Mononuclear cell (primary cell): Measurements from ENCODE around the gene PDCD7. TPM values are rescaled to one million over a fixed set of nuclear protein-coding genes. Genes with fewer than 3 reads are reported as not detected.

ENCODE experiments used
- H3K27me3 ChIP-seq: 2 replicates; pipeline ENCODE4 v1.6.0; 2011; ENCODE audit warnings: low read length, control low read depth; ENCODE audit not compliant: insufficient read depth
- H3K4me1 ChIP-seq: 2 replicates; pipeline ENCODE4 v1.5.1; 2011; ENCODE audit warnings: mild to moderate bottlenecking, low read length, control low read depth; ENCODE audit not compliant: insufficient read depth
- H3K4me3 ChIP-seq: 2 replicates; pipeline ENCODE4 v1.5.1; 2011; ENCODE audit warnings: mild to moderate bottlenecking, low read length, moderate library complexity
- H3K9me3 ChIP-seq: 2 replicates; pipeline ENCODE4 v1.5.1; 2011; ENCODE audit warnings: low read depth, mild to moderate bottlenecking, control low read depth, low read length
- total RNA-seq: library from RNA; depleted of rRNA; stranded (reverse); fragments of >200 nt; gene quantifications from one replicate; pipeline ENCODE4 v1.2.3, GENCODE V29; 2012

PDCD7 gene
- total RNA-seq, 1 donor = 11.5 TPM

DNA sequence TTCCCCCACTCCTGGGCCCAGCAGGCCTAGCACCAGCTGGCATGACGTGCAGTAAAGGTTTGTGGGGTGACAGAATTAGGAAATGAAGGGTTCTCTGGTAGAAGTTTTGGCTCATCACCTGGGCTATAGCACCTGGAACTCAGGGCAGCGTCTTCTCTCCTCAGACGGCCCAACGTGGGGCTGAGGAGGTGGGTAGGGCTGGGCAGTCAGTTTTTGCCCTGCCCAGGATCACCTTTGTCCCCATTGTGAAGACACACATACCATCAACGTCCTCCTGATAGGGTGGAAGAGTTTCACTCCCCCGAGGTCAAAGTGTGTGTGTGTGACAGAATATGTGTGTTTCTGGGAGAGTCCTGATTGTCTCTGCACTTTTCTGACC, 45.0 kb downstream of the PDCD7 start:
- H3K9me3 ChIP-seq = no peaks in the 10 kb centered on the region
- no peaks in the 10 kb centered on the region for H3K4me1 ChIP-seq
- H3K4me3 ChIP-seq = no peak overlapping the region
- peaks cover under 1% of the 10 kb centered on the region for H3K27me3 ChIP-seq

DNA sequence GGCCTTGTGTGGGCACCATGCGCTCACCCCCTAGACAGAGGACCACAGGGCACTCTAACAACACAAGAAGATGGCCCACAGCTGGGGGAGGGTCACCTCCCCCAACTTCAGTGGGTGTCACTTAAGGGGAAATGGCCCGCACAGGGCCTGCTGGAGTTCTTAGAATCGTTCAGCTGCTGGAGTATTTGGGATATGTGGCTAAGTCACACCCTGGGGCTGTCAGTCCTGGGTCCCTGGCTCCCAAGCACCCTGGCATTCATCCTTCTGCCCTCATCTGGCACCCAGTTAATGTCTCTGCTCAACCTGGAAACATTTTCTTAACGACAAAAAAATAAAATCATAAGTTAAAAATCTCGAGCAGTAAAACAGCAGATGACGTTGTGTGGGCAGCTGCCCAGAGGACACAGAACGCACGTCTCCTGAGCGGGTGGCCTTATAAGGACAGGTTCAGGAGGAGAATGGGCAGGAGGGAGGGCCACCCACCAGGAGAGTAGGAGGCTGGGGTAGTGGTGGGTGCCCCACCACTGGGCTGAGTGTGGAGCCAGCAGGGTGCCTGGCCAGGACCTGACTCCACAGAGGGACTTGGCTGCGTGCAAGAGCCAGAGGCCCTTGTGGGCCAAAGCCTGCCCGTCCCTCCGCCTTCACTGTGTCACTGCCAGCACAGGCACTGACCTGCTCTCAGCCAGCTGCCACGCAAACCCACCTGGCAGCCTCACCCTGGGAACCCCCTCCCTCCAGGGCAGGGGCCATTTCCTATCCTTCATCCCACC, 45.5 kb downstream of the PDCD7 start:
- H3K4me1 ChIP-seq = no peaks in the 10 kb centered on the region
- peaks cover 6% of the 10 kb centered on the region for H3K27me3 ChIP-seq
- H3K9me3 ChIP-seq = no peaks in the 10 kb centered on the region
- H3K4me3 ChIP-seq = no peak overlapping the region

DNA sequence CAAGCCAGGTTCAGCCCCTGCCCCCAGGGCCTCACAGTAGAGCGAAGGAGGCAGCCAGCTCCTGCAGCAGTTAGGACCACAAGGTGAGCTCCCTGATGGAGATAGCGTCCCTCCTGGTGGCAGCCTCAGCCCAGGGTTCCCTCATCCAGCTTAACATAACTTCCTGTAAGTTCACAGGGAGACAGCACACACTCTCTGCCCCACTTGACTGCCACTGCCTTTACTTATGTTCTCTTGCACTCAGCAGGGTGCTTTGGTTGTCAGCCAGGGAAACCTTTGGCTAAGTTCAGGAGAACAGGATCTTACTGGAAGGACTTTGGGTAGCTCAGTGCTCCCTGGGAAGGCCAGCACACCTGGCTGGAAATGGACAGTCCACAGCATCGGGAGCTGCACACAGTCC, 46.2 kb downstream of the PDCD7 start:
- H3K4me1 ChIP-seq = no peaks in the 10 kb centered on the region
- no peaks in the 10 kb centered on the region for H3K9me3 ChIP-seq
- peaks cover 7% of the 10 kb centered on the region for H3K27me3 ChIP-seq
- H3K4me3 ChIP-seq = no peak overlapping the region

DNA sequence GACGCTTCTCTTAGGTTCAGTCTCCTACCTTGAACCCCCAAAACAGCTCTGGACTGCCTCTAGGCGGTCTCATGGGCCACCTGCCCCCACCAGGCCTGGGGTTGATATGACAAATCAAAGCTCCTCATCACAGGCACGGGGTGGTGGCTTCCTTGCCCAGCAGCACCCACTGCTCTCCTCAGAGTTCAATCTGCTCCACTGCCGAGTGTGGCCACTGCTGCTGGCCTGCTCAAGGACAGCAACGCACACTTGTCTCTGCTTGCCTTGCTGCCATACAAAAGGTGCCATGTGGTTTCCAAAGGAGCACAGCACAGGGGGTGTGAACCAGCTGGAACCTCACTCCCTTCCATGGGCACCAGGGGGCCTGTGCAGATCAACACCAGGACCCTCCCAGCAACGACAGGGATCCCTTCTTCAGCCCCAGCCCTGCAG, 46.9 kb downstream of the PDCD7 start:
- H3K9me3 ChIP-seq = no peaks in the 10 kb centered on the region
- no peak overlapping the region for H3K4me3 ChIP-seq
- H3K27me3 ChIP-seq = peaks cover 7% of the 10 kb centered on the region
- no peaks in the 10 kb centered on the region for H3K4me1 ChIP-seq

DNA sequence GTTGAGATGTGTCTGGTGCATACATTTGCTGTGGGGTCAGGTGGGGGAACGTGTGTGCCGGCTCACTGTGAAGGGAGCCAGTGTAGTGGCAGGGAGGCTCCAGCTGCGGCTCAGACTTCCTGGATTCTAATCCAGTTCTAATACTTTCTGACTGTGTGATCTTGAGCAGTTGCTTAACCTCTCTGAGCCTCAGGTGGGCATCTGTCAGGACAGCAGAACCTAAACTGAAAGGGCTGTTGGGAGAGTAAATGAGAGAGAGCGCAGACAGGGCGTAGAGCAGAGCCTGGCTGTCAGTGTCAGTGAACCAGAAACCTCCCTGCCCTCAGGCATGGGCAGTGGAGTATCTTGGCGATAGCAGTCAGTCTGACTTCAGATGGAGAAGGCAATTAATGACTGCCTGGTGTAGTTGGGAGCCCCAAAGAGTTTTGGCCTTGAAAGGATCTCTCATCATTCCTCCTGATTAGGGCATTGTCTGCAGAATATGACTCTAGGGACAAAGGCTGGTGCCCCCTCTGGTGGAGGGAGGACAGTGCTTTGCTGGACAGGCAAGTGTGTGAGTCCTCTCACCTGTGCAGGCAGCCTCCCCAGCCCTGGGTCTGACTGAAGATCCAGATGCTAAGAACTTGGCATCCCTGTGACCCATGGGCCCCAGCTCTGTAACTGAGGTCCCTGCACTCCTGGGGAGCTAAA, 47.5 kb downstream of the PDCD7 start:
- Histone ChIP-seq H3K4me3 (no peak overlapping the region), H3K4me1 (no peaks in the 10 kb centered on the region), H3K27me3 (peaks cover 7% of the 10 kb centered on the region), H3K9me3 (no peaks in the 10 kb centered on the region)

- H3K4me1 ChIP-seq = no peaks in the 10 kb centered on the region
- no peak overlapping the region for H3K4me3 ChIP-seq
- H3K9me3 ChIP-seq = no peaks in the 10 kb centered on the region
- H3K27me3 ChIP-seq = peaks cover 7% of the 10 kb centered on the region
Observed at GRCh38 chr15:65085207-65085753, 48.3 kb downstream of the PDCD7 start.

- Histone ChIP-seq H3K9me3 (no peaks in the 10 kb centered on the region), H3K4me1 (no peaks in the 10 kb centered on the region), H3K27me3 (peaks cover 7% of the 10 kb centered on the region), H3K4me3 (no peak overlapping the region)
Observed at GRCh38 chr15:65084500-65085206, 49.0 kb downstream of the PDCD7 start.

DNA sequence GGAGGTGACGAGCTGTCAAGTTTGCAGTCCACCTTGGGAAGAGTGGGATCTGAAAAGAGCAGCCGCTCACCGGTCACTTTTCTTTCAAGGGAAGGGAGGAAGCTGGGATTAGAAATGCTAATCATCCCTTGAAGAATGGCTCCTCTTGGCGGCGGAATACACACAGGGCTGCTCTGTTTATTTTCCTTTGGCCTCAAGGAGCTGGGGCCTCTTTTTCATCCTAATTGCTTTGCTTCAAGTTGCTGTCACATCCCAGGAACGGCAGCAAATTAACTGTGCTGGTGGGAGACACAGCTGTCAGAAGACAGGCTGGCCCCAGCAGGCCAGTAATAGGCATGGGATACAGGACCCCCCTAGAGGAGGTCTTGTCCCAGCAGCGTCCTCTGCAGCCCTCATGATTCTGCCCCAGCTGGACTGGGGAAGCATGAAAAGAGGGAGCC, 50.3 kb downstream of the PDCD7 start:
- Histone ChIP-seq H3K4me1 (no peaks in the 10 kb centered on the region), H3K27me3 (peaks cover 12% of the 10 kb centered on the region), H3K4me3 (no peak overlapping the region), H3K9me3 (no peaks in the 10 kb centered on the region)

DNA sequence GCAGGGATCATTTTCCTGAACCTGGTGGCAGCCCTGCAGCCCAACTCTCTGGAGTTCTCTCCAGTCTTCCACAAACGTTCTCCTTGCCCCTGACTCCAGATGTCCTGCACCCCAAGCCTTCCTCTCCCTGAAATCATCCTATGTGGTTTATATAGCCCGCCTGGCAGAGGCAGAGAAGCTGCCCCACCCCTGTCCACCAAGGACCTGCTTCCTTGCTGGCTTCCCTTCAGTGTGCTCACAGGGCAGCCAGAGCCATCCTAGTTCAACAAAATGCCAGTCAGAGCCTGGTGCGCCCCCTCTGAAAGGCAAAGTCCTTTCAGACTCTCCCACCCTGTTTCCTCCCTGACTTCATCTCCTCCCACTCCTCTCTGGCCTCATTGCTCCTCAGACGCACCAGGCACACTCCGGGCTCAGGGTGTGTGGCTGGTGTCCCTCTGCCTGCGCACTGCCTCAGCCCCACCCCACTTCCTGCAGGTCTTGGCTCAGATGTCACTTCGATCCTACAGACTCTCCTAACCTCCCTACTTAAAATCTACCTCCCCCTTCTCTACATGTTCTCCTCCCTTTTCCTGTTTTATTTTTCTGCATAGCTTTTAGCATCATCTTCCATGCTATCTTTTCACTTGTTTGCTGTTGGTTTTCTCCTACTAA, 51.2 kb downstream of the PDCD7 start:
- Histone ChIP-seq H3K4me3 (no peak overlapping the region), H3K9me3 (no peaks in the 10 kb centered on the region), H3K27me3 (peaks cover 15% of the 10 kb centered on the region), H3K4me1 (peaks cover 4% of the 10 kb centered on the region)

DNA sequence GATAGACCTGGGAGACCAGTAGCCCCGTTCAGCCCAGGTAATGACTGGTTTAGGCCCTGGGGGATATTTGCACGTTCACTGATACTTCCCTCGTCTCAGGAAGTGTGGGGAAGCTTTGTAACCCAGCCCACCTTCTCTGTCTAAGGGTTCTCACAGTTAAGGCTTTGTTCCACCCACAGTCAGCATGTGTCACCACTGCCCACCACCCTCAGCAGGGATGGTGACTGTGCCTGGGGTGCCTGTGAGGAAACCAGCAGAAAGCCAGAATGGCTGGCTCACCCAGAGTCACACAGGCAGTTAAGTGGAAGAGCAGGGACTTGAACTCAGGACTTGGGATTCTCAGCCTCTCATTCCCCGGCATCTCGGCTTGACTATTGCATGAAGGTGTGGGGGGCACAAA, 51.9 kb downstream of the PDCD7 start:
- Histone ChIP-seq H3K4me1 (peaks cover 4% of the 10 kb centered on the region), H3K4me3 (no peak overlapping the region), H3K27me3 (peaks cover 15% of the 10 kb centered on the region), H3K9me3 (no peaks in the 10 kb centered on the region)

GRCh38 chr15:65081270-65081669, 52.3 kb downstream of the PDCD7 start:
- Histone ChIP-seq H3K9me3 (no peaks in the 10 kb centered on the region), H3K27me3 (peaks cover 15% of the 10 kb centered on the region)

GRCh38 chr15:65079580-65079979, 54.0 kb downstream of the PDCD7 start:
- Histone ChIP-seq H3K4me3 (no peak overlapping the region), H3K27me3 (peaks cover 15% of the 10 kb centered on the region), H3K4me1 (peaks cover 4% of the 10 kb centered on the region), H3K9me3 (no peaks in the 10 kb centered on the region)

More at GRCh38 chr15:65081270-65081669, 52.3 kb downstream of the PDCD7 start:
- Histone ChIP-seq H3K4me1 (peaks cover 4% of the 10 kb centered on the region), H3K4me3 (no peak overlapping the region)

- Histone ChIP-seq H3K9me3 (no peaks in the 10 kb centered on the region), H3K4me3 (no peak overlapping the region), H3K27me3 (peaks cover 8% of the 10 kb centered on the region), H3K4me1 (peaks cover 4% of the 10 kb centered on the region)
Observed at GRCh38 chr15:65077981-65078352, 55.6 kb downstream of the PDCD7 start.

GRCh38 chr15:65077291-65077980, 56.2 kb downstream of the PDCD7 start:
- Histone ChIP-seq H3K4me3 (no peak overlapping the region), H3K9me3 (no peaks in the 10 kb centered on the region), H3K4me1 (peaks cover 4% of the 10 kb centered on the region), H3K27me3 (peaks cover 8% of the 10 kb centered on the region)
